GM20000 (cell line): ENCODE data around the gene STK24.

Experiments
- DNase-seq: peaks from one replicate; pipeline ENCODE4 v3.0.0; 2012; ENCODE audit warnings: low spot score
- TF ChIP-seq, protein P1 (sequence below): IDR thresholded peaks from 2 replicates; pipeline ENCODE4 v1.5.1; 2012; ENCODE audit warnings: mild to moderate bottlenecking, control low read depth; ENCODE audit errors: extremely low read depth, missing control alignments

STK24 gene

DNA sequence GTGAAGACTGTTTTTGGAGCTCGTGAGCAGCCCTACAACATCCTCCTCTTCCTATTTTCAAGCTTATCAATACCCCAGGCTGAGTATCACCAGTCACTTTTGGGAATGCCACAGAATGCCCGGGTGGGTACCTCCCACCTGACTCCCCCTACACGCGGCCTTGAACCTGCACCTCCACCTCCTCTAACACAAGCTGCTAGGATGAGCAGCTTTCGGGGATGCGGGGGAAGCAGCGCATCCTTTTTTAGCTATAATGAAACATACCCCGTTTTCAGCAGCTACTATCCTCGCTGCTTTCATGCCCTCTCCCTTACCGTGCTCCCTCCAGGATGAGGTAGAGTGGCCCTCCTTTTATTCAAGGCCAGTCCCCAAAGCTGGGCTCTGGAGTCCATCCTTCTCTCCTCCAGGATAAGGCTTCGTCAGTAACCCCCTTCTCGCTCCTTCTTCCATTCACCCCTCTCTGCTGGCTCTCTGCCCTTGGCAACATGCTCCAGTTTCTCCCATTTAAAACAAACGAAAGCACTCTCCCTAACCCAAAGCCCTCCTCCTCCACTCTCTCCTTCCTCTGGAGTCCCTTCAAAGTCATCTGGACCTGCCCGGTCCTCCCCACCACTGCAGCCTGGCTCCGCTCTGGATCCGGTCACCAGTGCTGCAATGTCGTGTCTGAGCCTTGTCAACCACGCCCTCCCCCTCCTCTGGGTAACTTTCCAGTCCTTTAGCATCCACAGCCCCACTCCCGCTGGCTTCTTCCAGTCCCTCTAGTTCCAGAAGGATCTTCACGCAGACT lies 55.3 kb downstream of the STK24 start:
- TF ChIP-seq, protein P1, sequence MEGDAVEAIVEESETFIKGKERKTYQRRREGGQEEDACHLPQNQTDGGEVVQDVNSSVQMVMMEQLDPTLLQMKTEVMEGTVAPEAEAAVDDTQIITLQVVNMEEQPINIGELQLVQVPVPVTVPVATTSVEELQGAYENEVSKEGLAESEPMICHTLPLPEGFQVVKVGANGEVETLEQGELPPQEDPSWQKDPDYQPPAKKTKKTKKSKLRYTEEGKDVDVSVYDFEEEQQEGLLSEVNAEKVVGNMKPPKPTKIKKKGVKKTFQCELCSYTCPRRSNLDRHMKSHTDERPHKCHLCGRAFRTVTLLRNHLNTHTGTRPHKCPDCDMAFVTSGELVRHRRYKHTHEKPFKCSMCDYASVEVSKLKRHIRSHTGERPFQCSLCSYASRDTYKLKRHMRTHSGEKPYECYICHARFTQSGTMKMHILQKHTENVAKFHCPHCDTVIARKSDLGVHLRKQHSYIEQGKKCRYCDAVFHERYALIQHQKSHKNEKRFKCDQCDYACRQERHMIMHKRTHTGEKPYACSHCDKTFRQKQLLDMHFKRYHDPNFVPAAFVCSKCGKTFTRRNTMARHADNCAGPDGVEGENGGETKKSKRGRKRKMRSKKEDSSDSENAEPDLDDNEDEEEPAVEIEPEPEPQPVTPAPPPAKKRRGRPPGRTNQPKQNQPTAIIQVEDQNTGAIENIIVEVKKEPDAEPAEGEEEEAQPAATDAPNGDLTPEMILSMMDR, result no peak

DNA sequence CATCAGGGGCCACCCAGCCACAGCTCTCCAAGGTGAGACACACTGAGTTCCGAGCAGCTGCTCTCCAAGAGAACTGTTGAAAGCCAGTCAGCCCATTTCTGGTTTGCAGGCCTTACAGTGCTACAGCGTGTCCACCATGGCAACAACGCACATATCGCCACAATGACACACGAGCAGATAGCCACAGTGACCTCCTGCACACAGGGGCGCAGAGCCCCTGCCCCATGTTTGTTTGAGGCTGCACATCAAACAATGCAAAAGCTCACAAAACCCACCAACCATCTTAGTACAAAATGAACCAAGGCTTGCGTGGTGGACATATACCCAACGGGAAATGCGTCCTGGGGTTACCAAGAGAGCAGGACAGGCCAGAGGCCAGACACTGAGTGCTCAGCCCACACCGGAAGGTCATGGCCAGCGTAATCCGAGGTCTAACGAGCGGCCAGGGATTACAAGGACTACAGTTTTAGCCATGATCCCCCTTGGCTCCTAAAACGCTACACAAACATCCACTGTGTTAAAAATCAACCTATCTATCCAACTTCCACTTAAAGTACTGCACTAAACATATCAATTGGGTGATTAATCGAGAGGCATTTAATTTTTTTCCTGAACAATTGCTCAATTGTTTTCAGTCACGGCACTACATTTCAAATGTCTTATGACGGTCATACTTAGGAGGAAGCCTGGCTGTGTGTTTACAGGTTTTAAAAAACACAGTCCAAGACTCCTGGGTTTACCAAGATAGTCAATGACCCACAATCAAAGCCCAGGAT lies 56.0 kb downstream of the STK24 start:
- DNase-seq, result no peak
- TF ChIP-seq, protein P1, result no peak

More for the DNA sequence above, 55.3 kb downstream of the STK24 start:
- no peak for DNase-seq

DNA sequence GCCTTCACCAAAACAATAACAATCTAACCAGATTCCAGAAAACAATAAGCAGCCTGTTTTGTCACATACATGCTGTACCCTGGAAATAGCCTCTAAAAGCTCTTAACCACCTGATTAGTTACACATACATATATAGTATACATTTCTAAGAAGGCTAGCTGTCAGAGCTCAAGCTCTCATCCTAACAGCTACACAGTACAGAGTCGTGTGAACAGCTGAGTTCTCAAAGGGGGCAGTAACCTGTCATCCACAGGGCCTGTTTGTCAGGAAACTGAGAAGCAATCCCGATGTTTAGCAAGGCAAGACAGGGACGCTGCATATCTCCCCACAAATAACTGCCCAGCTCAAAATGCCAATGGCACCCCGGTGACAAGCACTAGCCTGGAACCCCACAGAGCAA lies 56.9 kb downstream of the STK24 start:
- TF ChIP-seq, protein P1, result no peak
- no peak for DNase-seq

DNA sequence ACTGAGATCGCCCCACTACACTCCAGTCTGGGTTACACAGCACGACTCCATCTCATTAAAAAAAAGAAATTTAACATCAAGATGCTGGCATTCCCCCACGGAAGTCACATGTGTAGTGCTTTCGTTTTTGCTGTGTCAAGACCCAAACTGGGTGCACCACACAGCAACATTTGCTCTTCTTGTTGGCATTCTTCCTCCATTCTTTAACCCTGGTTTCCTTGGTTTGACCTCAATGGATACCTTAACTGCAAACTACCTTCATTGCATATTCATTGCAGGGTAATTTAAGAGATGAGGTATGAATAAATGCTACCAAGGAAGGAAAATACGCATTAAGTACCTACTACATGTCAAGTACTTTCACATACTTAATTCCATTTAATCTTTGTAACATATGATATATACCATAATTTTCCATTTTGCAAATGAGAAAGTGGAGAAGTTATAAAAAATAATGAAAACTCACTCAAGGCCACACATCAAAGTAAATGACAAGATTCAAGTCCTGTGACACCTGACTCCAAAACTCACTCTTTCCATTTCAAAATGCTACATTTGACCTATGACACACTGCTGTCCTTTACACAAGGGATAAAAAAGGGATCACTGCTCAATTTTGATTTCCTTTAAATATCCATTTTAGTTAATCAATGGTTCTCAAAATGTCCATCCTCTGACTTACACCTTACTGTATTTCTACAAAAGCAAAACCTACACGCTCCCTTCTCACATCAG lies 59.2 kb downstream of the STK24 start:
- TF ChIP-seq, protein P1, result no peak
- DNase-seq, result no peak

DNA sequence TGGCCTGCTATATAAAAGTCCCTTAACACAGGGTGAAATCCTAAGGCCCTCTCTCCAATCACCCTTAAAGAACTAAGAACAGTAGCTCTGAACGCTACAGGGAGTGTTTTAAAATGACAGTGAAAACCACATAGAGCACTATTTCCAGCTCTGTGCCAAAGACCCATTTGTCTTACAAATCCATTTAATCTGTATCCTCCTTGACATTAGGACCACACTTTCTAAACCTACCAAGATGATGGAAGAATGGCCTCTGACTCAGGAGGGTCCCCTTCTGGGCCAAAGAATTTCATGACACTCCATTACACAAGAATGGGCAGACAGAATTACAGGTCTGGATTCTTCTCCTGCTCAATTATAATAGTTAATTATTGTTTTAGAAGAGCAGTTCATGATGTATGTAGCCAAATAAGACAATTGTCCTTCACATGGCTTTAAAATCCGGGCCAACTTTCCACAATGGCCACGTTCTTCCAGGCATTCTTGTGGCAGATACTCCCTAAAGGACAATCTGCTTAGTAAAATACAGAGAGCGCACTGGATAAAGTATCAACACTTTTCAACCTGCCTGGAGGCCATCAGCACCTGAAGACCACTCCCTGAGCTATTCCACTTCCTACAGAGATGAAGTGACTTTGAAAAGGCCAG lies 61.0 kb downstream of the STK24 start:
- TF ChIP-seq, protein P1, result no peak
- DNase-seq, result no peak

DNA sequence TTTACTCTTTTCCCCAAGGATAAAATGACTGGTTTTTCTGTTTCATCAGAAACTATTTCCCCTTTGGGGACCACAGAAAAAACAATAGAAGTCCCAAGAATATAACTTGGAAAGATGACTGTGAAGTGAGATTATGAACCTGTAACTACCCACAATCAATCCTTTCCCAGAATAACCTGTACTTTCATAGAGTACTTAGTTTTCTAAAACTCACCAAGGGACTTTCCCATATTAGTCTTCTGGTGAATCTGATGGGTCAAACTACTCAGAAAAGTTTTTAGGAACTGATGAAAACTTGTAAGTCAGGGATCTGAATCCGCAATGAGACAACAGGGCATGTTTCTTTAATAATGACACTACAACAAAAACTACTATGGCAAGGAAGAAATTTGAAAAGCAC lies 62.6 kb downstream of the STK24 start:
- TF ChIP-seq, protein P1, result no peak
- no peak for DNase-seq
